Stimulated activated CD4-positive, alpha-beta T cell treated with anti-CD3 and anti-CD28 coated beads, Interleukin-1b, Interleukin-23, amount 100 ng/mL, for 1 hour (primary cell): ENCODE measurements around the gene NAGLU.
"Not testable (repeated sequence)": the region's sequence is repeated elsewhere in the genome, so short reads cannot be mapped to it uniquely, and the experiment has no call there.

Experiments
- DNase-seq, 2 donors: peaks; one replicate each; pipeline ENCODE4 v3.0.0-alpha.2; 2020; ENCODE audit warnings: low read depth in 2 of 2

Gene NAGLU

DNA sequence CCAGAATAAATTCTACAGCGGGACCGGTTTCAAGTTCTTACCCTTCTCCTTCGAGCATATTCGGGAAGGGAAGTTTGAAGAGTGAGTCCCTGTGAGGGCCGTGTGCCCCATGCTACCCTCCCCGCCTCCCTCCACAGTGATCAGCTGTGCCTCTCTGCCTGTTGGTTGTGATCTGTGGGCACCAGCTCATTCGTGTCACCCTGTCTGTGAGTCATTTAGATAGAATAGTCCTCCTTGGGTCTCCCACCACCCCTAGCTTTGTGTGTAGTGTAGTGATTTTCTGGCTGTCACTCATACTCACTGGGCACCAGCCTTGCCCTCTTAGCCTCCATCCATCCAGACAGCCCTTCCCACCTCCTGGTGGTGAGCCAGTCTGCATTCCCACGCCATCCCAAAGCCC, 15.0 kb upstream of the NAGLU start:
- DNase-seq: no peak

DNA sequence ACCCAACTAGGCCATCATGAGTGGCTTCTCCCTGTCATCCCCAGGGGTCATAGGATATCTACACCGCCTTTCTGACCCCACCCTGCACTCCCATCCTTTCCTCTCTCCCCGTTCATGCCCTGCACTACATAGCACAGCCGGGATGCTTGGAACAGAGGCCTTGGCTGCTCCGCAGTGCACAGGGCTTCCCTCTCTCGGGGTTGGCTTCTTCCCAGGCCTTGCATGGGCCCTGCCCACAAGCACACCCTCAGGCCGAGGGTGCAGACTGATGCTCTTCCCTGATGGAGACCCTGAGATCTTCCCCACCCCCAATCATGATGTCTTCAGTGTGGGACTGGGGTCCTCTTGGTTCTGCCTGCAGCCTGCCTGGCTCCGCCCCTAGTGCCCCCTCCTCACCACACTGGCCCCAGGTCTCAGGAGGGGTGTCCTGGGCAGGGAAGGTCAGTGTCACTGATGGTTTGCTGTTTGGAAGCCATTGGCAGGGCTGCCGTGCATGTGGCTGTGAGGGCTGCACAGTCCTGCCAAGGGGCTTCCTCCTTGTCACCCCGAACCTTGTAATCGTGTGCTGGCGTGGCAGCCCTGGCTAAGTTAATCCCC, 14.3 kb upstream of the NAGLU start:
- DNase-seq: no peak

DNA sequence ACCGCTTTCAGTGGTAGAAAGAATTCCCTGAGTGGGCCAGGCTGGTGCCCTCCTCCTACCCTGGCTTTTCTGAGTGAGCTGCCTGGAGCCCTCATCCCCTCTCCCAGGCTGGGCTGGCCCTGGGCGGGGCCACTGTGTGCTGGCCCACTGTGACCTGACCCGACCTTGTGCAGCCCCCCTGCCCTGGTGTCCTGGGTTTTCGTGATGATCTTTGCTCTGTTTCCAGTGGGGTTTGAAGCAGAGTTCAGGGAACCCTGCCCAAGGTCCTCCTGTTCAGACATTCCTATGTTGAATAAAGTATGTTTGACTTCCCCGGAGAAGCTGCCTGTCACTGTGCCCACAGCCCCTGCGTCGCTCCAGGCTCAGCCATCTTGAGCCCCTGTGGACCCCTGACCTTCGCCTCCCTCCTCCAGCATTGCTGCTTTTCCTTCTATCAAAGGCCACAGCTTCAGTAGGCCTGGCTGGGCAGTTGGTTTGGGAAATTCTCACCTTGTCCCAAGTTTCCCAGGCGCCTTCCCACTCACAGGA, 13.7 kb upstream of the NAGLU start:
- DNase-seq: no peak

DNA sequence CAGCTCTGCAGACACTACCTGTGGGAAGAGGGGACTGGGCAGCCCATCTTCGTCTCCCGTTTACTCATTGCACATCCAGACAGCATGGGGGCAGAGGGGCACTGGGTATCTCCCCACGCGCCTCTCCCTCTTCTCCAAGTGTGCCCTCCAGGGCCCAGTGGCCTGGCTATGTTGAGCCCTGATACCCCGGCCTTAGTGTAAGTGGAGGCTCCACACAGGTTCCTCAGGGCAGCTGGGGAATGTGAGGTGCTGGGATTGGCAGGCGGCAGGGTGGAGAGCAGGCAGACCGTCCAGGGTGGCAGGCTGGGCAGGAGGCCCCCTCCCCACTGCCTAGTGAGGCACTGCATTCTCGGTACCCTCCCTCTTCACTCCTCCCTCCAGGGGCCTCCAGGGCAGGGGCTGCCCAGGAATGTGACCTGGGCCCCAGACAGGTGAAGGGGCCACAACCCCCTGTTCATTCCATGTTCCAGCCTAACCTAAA, 13.2 kb upstream of the NAGLU start:
- no peak for DNase-seq

DNA sequence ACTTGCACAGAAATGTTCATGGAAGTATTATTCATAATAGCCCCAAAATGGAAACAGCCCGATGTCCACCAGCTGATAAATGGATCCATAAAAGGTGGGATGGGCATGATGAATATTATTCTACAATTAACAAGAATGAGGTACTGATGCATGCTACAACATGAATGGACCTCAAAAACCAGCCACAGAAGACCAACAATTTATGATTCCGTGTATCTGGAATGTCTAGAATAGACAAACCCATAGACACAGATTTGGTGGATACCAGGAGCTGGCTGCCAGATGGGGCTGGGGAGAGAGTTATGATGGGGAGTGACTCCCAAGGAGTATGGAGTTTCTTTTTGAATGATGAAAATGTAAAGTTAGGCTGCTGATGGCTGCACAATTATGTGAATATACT, 10.8 kb upstream of the NAGLU start:
- DNase-seq: no peak

DNA sequence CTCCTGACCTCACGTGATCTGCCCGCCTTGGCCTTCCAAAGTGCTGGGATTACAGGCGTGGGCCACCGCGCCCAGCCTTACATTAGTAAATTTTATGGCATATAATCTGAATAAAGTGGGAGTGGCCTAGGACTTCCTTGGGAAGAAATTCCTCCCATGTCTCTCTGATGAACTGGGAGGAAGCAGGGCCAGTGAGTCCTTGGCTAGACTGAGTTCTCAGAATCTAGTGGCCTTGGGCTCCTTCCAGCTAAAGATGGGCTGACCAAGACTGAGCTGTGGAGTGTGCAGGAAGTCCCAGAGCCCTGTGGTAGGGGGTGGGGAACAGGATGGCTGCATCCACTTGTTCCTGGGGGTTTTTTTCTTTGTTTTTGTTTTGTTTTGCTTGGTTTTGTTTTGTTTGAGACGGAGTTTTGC, 10.0 kb upstream of the NAGLU start:
- no peak for DNase-seq

DNA sequence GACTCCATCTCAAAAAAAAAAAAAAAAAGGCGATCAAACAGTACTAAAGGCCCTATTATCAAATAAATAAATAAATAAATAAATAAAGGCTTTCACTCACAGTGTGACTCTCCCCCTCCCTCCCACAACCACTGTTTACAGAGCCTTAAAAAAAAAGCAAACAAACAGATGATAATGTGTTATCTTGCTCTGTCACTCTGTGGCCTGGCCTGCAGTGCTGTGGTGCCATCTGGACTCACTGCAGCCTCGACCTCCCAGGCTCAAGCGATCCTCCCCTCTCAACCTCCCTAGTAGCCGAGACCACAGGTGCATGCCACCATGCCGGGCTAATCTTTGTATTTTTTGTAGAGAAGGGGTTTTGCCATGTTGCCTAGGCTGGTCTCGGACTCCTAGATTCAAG, 8.1 kb upstream of the NAGLU start:
- no peak for DNase-seq

DNA sequence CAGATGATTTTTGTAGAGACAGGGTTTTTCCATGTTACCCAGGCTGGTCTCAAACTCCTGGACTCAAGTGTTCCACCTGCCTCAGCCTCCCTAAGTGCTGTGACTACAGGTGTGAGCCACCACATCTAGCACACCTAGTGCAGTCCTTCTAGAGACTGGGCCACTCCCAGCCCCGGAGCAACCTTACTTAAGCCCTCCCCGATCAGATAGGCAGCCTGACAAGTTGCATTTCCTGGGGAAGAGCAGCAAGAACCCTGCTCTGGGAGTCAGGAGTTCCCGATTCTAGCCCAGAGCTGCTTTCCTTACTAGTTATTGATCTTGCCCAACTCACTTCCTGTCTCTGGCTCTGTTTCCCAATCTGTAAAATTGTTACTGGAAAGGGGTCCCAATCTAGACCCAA, 7.0 kb upstream of the NAGLU start:
- no peak for DNase-seq

DNA sequence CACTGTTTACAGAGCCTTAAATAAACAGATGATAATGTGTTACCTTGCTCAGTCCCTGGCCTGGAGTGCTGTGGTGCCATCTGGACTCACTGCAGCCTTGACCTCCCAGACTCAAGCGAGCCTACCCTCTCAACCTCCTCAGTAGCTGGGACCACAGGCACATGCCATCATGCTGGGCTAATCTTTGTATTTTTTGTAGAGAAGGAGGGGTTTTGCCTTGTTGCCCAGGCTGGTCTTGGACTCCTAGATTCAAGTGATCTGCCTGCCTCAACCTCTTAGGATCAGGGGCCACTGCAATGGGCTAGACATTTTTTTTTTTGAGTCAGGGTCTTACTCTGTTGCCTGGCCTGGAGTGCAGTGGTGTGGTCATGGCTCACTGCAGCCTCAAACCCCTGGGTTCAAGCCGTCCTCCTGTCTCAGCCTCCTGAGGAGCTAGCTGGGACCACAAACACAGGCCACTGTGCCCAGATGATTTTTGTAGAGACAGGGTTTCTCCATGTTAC, 5.0 kb upstream of the NAGLU start:
- no peak for DNase-seq

DNA sequence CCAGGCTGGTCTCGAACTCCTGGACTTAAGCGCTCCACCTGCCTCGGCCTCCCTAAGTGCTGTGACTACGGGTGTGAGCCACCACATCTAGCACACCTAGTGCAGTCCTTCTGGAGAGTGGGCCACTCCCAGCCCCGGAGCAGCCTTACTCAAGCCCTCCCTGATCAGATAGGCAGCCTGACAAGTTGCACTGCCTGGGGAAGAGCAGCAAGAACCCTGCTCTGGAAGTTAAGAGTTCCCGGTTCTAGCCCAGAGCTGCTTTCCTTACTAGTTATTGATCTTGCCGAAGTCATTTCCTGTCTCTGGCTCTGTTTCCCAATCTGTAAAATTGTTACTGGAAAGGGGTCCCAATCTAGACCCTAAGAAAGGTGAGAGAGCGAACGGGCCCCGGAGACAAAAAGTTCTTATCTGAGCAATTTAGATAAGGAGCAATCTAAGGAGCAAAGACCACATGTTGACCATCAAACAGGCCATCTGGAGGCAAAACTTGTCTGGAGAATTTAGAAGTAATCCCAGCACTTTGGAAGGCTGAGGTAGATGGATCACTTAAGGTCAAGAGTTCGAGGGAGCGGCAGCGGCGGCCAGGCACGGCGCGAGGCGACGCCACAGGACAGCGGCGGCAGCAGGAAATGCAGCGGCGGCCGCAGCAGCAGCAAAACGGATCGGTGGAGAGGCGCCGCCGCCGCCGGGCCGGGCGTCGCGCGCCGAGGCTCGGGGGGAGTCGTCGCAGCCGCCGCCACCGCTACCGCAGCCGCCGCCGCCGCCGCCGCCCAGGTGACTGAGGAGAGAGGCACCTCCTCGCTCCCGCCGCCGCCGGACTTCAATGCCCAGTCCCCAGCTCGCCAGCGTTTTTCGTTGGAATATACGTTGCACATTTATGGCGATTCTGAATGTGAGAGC, 4.3 kb upstream of the NAGLU start:
- peak in 1 of 2 donors; percentile 22 for DNase-seq

DNA sequence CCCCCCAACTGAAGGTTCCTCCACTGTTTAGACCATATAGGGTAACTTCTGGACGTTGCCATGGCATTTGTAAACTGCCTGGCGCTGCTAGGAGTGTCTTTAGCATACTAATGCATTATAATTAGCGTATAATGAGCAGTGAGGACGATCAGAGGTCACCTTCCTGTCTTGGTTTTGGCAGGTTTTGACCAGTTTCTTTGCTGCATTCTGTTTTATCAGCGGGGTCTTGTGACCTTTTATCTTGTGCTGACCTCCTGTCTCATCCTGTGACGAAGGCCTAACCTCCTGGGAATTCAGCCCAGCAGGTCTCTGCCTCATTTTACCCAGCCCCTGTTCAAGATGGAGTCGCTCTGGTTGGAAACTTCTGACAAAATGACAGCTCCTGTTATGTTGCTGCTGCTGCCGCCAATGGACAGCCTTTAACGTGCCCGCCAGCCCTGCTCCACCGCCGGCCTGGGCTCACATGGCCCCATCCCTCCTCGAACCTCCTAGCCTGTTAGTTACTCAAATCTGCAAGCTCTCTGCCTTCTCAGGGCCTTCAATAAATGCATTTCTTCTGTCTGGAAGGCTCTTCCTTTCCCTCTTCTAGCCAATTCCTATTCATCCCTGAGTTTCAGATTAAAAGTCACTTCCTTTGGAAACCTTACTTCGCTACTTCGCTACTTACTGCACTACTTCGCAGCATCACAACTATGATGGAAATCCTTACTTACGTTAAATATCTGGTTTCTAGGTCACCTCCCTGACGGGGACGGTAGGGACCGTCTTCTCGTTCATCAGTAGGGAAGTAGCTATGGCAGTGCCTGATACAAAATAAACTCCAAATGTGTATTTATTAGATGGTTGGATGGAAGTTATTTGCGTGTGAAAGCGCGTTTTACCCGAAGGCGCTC, 640 bp upstream of the NAGLU start:
- no peak for DNase-seq

DNA sequence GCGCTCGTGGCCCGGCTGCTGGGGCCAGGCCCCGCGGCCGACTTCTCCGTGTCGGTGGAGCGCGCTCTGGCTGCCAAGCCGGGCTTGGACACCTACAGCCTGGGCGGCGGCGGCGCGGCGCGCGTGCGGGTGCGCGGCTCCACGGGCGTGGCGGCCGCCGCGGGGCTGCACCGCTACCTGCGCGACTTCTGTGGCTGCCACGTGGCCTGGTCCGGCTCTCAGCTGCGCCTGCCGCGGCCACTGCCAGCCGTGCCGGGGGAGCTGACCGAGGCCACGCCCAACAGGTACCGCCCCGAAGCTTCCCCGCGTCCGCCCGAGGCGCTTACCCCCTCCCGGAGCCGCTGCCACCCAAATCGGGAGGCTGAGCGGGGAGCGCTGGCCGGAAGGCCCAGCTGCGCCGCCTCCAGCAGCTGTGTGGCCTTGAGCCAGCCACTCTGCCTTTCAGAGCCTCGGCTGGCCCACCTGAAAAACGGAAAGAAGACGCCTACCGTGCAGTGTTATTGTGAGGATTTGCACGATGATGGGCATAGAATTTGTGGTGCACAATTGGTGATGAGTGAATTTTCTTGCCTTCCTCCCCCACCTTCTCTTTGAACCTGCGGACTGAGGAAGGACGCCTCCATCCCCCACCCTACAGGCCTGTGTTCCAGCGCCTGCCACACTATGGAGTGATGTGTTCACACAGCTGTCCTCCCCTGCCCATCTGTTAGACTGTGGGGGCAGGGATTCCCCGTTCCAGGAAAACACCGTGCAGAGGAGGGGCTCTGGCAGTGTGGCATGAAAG, 523 bp downstream of the NAGLU start:
- peak in 1 of 2 donors; percentile 37 for DNase-seq

DNA sequence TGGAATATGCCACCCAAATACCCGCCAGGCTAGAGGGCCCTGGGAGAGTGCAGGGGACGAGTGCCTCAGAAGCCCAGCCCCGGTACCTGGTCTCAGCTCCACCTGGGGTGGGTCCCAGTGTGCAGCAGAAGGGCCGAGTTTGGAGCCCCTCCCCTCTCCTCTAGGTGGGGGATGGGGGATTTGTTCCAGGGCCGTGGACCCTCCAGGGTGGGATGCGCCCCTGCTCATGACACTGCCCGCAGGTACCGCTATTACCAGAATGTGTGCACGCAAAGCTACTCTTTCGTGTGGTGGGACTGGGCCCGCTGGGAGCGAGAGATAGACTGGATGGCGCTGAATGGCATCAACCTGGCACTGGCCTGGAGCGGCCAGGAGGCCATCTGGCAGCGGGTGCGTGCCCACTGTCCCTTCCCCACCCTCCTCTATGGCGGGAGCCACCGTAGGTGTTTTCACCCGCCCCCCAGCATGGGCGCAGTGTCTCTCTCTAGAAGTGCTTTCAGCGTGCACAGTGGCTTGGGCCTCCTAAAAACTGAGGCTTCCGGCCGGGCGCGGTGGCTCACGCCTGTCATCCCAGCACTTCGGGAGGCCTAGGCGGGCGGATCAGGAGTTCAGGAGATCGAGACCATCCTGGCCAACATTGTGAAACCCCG, 1.2 kb downstream of the NAGLU start:
- DNase-seq: no peak

DNA sequence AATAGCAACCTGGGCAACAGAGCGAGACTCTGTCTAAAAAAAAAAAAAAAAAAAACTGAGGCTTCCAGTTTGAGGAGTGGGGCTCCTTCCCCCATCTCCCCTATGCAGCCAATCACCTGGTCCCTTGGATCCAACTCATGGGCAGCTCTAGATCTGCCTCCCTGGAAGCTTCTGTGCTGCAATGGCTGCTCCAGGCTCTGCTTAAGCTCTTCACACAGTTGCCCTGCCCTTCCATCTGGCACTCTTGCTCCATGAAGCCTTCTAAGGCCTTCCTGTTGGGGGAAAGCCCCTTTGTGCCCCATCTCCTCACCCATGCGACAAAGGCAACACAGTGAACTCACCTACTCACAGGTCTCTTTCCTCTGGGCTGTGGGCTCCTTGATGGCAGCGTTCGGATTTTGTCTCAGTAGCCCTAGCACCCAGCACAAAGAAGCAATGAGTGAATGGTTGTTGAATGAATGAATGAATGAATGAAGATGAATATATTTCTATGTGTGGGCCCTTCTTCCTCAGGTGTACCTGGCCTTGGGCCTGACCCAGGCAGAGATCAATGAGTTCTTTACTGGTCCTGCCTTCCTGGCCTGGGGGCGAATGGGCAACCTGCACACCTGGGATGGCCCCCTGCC, 1.9 kb downstream of the NAGLU start:
- DNase-seq: no peak

DNA sequence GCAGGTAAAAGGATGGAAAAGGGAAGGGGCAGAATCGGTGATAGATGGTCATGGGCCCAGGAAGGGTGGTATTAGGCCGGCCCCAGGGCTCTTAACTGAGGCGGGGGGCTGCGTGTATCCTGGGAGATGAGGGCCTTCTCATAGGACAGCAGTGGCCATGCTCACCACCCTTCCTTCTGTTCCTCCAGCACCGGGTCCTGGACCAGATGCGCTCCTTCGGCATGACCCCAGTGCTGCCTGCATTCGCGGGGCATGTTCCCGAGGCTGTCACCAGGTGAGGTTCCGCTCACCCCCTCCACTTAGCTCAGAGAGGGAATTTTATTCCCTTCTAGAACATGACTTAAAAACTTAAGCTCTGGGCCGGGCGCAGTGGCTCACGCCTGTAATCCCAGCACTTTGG, 2.4 kb downstream of the NAGLU start:
- DNase-seq: no peak

DNA sequence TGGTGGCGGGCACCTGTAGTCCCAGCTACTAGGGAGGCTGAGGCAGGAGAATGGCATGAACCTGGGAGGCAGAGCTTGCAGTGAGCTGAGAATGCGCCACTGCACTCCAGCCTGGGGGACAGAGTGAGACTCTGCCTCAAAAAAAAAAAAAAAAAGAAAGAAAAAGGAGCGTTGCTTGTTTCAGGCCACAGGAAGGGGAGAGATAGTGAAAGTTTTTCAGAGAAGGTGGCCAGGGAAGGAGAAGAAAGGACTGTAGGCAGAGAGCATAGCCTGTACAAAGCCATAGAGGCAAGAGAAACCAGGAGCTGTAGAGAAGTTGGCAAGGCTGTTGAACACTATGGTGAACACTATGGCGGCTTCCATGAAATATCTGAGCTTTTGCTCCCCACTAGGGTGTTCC, 4.5 kb downstream of the NAGLU start:
- not testable (repeated sequence) for DNase-seq

DNA sequence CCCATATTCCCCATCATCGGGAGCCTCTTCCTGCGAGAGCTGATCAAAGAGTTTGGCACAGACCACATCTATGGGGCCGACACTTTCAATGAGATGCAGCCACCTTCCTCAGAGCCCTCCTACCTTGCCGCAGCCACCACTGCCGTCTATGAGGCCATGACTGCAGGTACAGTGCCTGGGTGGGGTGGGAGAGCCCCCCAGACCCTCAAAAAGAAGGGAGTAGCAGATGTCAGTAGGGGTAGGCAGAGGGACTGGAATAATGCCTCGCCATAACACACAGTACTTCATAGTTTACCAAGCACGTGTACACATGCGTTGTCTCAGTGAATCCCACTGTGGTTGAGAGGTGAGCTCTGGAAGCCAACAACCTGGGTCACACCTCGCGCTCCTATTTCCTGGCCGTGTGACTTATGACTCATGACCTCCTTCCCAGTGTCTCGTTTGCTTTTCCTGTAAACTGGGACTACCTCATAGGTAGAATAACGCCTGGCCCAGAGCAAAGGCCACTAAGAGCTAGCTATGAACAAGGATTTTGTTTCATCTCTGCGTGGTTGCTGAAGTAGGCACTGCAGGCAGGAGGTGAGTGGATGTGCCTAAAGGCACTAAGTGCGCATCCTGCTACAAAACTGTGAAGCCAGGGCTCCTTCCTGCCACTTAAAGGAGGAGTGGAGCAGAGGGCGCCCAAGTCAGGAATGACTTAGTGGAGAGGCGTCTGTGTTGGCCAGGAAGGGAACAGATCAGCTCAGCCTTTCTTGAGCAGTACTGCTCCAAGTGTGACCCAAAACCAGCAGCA, 5.2 kb downstream of the NAGLU start:
- DNase-seq: no peak

DNA sequence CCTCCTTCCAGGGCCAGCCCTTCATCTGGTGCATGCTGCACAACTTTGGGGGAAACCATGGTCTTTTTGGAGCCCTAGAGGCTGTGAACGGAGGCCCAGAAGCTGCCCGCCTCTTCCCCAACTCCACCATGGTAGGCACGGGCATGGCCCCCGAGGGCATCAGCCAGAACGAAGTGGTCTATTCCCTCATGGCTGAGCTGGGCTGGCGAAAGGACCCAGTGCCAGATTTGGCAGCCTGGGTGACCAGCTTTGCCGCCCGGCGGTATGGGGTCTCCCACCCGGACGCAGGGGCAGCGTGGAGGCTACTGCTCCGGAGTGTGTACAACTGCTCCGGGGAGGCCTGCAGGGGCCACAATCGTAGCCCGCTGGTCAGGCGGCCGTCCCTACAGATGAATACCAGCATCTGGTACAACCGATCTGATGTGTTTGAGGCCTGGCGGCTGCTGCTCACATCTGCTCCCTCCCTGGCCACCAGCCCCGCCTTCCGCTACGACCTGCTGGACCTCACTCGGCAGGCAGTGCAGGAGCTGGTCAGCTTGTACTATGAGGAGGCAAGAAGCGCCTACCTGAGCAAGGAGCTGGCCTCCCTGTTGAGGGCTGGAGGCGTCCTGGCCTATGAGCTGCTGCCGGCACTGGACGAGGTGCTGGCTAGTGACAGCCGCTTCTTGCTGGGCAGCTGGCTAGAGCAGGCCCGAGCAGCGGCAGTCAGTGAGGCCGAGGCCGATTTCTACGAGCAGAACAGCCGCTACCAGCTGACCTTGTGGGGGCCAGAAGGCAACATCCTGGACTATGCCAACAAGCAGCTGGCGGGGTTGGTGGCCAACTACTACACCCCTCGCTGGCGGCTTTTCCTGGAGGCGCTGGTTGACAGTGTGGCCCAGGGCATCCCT, 7.4 kb downstream of the NAGLU start:
- no peak for DNase-seq
